Hepatocyte (in vitro differentiated cells): ENCODE measurements around the gene PROCR.

Experiments used
- EZH2 ChIP-seq: fragments of 200-600 bp; sonication (generic); IDR thresholded peaks from 2 replicates; pipeline ENCODE4 v1.6.1; 2016; ENCODE audit warnings: antibody characterized with exemption, mild to moderate bottlenecking, borderline replicate concordance
- EZH2phosphoT487 ChIP-seq: fragments of 200-600 bp; sonication (generic); IDR thresholded peaks from one replicate; pipeline ENCODE4 v1.6.1; 2018; ENCODE audit warnings: antibody characterized with exemption, mild to moderate bottlenecking, low read depth, moderate library complexity; ENCODE audit not compliant: unreplicated experiment, severe bottlenecking
- TF ChIP-seq, protein P1 (sequence below): fragments of 200-600 bp; sonication (generic); IDR thresholded peaks from 2 replicates; pipeline ENCODE4 v1.5.1; 2016; ENCODE audit warnings: antibody characterized with exemption, mild to moderate bottlenecking; ENCODE audit not compliant: poor library complexity

DNA sequence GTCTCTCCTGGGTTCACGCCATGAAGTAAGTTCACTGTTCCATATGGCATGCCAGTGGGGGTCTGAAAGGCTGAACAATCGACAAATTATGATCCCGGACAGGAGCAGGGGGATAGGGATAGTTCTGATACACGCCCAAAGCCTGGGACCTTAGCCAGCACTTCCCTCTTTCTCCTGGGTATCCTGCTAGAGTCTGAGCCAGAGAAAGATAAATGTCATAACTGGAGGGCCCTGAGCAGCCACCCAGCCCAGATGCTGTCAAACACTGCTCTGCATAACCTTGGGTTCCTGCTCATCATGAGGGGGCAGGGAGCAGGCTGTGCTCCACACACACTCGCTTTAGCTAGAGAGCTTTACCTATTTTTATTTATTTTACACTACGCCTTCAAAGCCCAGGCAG lies 37.0 kb upstream of the PROCR start:
- TF ChIP-seq, protein P1, sequence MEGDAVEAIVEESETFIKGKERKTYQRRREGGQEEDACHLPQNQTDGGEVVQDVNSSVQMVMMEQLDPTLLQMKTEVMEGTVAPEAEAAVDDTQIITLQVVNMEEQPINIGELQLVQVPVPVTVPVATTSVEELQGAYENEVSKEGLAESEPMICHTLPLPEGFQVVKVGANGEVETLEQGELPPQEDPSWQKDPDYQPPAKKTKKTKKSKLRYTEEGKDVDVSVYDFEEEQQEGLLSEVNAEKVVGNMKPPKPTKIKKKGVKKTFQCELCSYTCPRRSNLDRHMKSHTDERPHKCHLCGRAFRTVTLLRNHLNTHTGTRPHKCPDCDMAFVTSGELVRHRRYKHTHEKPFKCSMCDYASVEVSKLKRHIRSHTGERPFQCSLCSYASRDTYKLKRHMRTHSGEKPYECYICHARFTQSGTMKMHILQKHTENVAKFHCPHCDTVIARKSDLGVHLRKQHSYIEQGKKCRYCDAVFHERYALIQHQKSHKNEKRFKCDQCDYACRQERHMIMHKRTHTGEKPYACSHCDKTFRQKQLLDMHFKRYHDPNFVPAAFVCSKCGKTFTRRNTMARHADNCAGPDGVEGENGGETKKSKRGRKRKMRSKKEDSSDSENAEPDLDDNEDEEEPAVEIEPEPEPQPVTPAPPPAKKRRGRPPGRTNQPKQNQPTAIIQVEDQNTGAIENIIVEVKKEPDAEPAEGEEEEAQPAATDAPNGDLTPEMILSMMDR: no peak
- TF ChIP-seq EZH2phosphoT487: no peak
- no peak for TF ChIP-seq EZH2
